Astrocyte (in vitro differentiated cells and primary cell): ENCODE results near the gene TRIAP1. TPM values are rescaled to one million over a fixed set of nuclear protein-coding genes. Genes with fewer than 3 reads are reported as not detected.
A peak's percentile ranks its signal among the peaks of the same experiment; 100 is the strongest.

Source experiments
- DNase-seq: peaks from one replicate; pipeline ENCODE4 v3.0.0-alpha.2; 2010; ENCODE audit warnings: low read depth
- FAIRE-seq: peaks from 2 replicates; lab custom pipeline; 2011; peaks lifted over from hg19 to GRCh38; lab: Jason Lieb, UNC
- H2AFZ ChIP-seq: 2 replicates; pipeline ENCODE4 v1.6.0; 2012; ENCODE audit warnings: low read depth, low read length, inconsistent platforms
- H3K27ac ChIP-seq: 2 replicates; pipeline ENCODE4 v1.5.1; 2011; ENCODE audit warnings: low read depth, low read length, inconsistent platforms
- H3K27me3 ChIP-seq: 2 replicates; pipeline ENCODE4 v1.6.0; 2011; ENCODE audit warnings: low read length, inconsistent platforms; ENCODE audit not compliant: insufficient read depth
- H3K36me3 ChIP-seq: 2 replicates; pipeline ENCODE4 v1.5.1; 2011; ENCODE audit warnings: low read length, inconsistent platforms; ENCODE audit not compliant: insufficient read depth
- H3K4me1 ChIP-seq: 2 replicates; pipeline ENCODE4 v1.5.1; 2011; ENCODE audit warnings: low read length, inconsistent platforms; ENCODE audit not compliant: insufficient read depth
- H3K4me2 ChIP-seq: 2 replicates; pipeline ENCODE4 v1.6.0; 2012; ENCODE audit warnings: low read length, inconsistent platforms
- H3K4me3 ChIP-seq: 2 replicates; pipeline ENCODE4 v1.5.1; 2011; ENCODE audit warnings: low read depth, mild to moderate bottlenecking, low read length, inconsistent platforms; ENCODE audit not compliant: insufficient read depth
- H3K79me2 ChIP-seq: 2 replicates; pipeline ENCODE4 v1.6.0; 2012; ENCODE audit warnings: mild to moderate bottlenecking, low read length, inconsistent platforms; ENCODE audit not compliant: insufficient read depth
- H3K9ac ChIP-seq: 2 replicates; pipeline ENCODE4 v1.6.0; 2012; ENCODE audit warnings: mild to moderate bottlenecking, low read length, inconsistent platforms
- H3K9me3 ChIP-seq: 2 replicates; pipeline ENCODE4 v1.5.1; 2012; ENCODE audit warnings: low read depth, mild to moderate bottlenecking, low read length, inconsistent platforms; ENCODE audit not compliant: insufficient read depth
- H4K20me1 ChIP-seq: 2 replicates; pipeline ENCODE4 v1.6.0; 2012; ENCODE audit warnings: low read length, inconsistent platforms; ENCODE audit not compliant: insufficient read depth
- H3K27ac Mint-ChIP-seq: one replicate; pipeline ENCODE4 v1.8.0; 2021; ENCODE audit warnings: mild to moderate bottlenecking, mixed read lengths; ENCODE audit not compliant: unreplicated experiment
- H3K27me3 Mint-ChIP-seq: one replicate; pipeline ENCODE4 v1.8.0; 2021; ENCODE audit warnings: low read depth, mixed read lengths; ENCODE audit not compliant: unreplicated experiment
- H3K36me3 Mint-ChIP-seq: one replicate; pipeline ENCODE4 v1.8.0; 2021; ENCODE audit warnings: low read depth, mixed read lengths; ENCODE audit not compliant: unreplicated experiment
- H3K4me1 Mint-ChIP-seq: one replicate; pipeline ENCODE4 v1.8.0; 2021; ENCODE audit warnings: low read depth, mixed read lengths; ENCODE audit not compliant: unreplicated experiment
- H3K4me3 Mint-ChIP-seq: one replicate; pipeline ENCODE4 v1.8.0; 2021; ENCODE audit warnings: mild to moderate bottlenecking, moderate library complexity, mixed read lengths; ENCODE audit not compliant: unreplicated experiment
- H3K9me3 Mint-ChIP-seq: one replicate; pipeline ENCODE4 v1.8.0; 2021; ENCODE audit warnings: mild to moderate bottlenecking, mixed read lengths; ENCODE audit not compliant: unreplicated experiment
- EZH2 ChIP-seq: IDR thresholded peaks from 2 replicates; pipeline ENCODE4 v1.6.1; 2012; ENCODE audit warnings: mild to moderate bottlenecking, low read length, inconsistent platforms; ENCODE audit not compliant: insufficient read depth
- total RNA-seq: library from RNA; stranded (reverse); gene quantifications from 2 replicates; pipeline ENCODE4 v1.2.1, GENCODE V29; 2021
- TF ChIP-seq, protein P1 (sequence below): IDR thresholded peaks from 2 replicates; pipeline ENCODE4 v1.5.1; 2011; ENCODE audit warnings: low read depth, mild to moderate bottlenecking, inconsistent platforms, low read length, moderate library complexity; ENCODE audit not compliant: insufficient read depth

The TRIAP1 gene
- total RNA-seq, 1 donor from 2014 or later = 54.0 TPM

GRCh38 chr12:120462099-120462640 lies 16.0 kb upstream of the TRIAP1 start:
- FAIRE-seq = no peak
- Histone ChIP-seq H3K79me2 (peaks cover 45% of the 10 kb centered on the region), H3K4me1 (peaks cover 4% of the 10 kb centered on the region), H2AFZ (no peak overlapping the region), H3K4me3 (no peak overlapping the region), H3K9me3 (no peaks in the 10 kb centered on the region), H3K9ac (peak overlapping the region; percentile 6), H3K4me2 (no peak overlapping the region), H3K27ac (no peak overlapping the region), H3K27me3 (no peaks in the 10 kb centered on the region), H4K20me1 (peaks cover 60% of the 10 kb centered on the region), H3K36me3 (peaks cover 64% of the 10 kb centered on the region)
- peaks cover 9% of the 10 kb centered on the region for H3K4me1 Mint-ChIP-seq
- H3K27ac Mint-ChIP-seq = no peak overlapping the region
- no peaks in the 10 kb centered on the region for H3K9me3 Mint-ChIP-seq
- DNase-seq = no peak
- TF ChIP-seq, protein P1, sequence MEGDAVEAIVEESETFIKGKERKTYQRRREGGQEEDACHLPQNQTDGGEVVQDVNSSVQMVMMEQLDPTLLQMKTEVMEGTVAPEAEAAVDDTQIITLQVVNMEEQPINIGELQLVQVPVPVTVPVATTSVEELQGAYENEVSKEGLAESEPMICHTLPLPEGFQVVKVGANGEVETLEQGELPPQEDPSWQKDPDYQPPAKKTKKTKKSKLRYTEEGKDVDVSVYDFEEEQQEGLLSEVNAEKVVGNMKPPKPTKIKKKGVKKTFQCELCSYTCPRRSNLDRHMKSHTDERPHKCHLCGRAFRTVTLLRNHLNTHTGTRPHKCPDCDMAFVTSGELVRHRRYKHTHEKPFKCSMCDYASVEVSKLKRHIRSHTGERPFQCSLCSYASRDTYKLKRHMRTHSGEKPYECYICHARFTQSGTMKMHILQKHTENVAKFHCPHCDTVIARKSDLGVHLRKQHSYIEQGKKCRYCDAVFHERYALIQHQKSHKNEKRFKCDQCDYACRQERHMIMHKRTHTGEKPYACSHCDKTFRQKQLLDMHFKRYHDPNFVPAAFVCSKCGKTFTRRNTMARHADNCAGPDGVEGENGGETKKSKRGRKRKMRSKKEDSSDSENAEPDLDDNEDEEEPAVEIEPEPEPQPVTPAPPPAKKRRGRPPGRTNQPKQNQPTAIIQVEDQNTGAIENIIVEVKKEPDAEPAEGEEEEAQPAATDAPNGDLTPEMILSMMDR = no peak
- no peak for TF ChIP-seq EZH2
- H3K4me3 Mint-ChIP-seq = no peak overlapping the region
- H3K27me3 Mint-ChIP-seq = no peaks in the 10 kb centered on the region
- peaks cover 8% of the 10 kb centered on the region for H3K36me3 Mint-ChIP-seq

DNA sequence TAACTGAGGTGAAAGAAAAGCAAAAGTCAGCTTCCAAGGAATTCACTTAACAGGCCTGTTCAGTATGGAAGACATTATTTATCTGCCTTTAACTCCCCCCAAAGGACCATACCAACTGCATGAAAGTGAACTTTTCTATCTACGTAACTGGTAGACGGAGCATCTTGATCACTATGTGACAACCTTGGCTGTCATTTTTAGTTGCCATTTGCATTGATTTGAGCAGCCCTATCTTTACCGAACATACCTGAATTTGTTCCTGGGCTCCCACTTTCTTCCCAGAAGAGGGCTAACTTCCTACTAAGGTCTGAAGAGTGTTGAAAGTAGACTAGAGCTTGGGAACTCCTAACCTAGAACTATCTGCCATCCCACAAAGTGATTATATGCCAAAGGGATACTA lies 14.0 kb upstream of the TRIAP1 start:
- H3K9me3 ChIP-seq = no peaks in the 10 kb centered on the region
- TF ChIP-seq, protein P1 = no peak
- no peak for TF ChIP-seq EZH2
- no peaks in the 10 kb centered on the region for H3K9me3 Mint-ChIP-seq
- H4K20me1 ChIP-seq = peaks cover 45% of the 10 kb centered on the region
- no peaks in the 10 kb centered on the region for H3K27me3 Mint-ChIP-seq
- DNase-seq = no peak
- no peak for FAIRE-seq
- no peak overlapping the region for H3K4me3 Mint-ChIP-seq
- peaks cover 7% of the 10 kb centered on the region for H3K36me3 Mint-ChIP-seq
- no peak overlapping the region for H3K27ac Mint-ChIP-seq
- peaks cover 3% of the 10 kb centered on the region for H3K4me1 Mint-ChIP-seq
- peaks cover 32% of the 10 kb centered on the region for H3K79me2 ChIP-seq
- no peak overlapping the region for H3K27ac ChIP-seq
- H3K9ac ChIP-seq = no peak overlapping the region
- H3K27me3 ChIP-seq = no peaks in the 10 kb centered on the region
- no peak overlapping the region for H3K4me3 ChIP-seq
- H3K4me1 ChIP-seq = no peaks in the 10 kb centered on the region
- H3K36me3 ChIP-seq = peaks cover 61% of the 10 kb centered on the region
- no peak overlapping the region for H3K4me2 ChIP-seq
- no peak overlapping the region for H2AFZ ChIP-seq

DNA sequence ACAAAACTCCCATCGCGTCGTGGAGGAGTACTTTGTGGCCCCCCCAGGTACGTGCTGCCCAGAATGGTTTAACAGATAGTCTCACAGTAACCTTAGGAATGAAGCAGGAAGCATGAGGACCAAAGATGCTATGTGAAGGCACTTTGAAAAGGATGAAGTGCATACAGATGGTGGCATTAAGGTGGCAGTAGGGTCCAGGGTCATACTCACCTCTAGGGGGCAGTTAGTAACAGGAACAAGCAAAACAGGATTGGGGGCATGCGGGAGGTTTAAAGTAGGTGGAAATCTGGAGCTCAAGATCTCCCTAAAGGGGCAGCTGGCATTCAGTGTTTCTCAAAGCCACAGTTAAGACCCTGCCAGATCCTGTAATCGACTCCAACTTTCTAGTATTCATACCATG lies 10.9 kb upstream of the TRIAP1 start:
- peaks cover 4% of the 10 kb centered on the region for H3K36me3 Mint-ChIP-seq
- H4K20me1 ChIP-seq = peaks cover 35% of the 10 kb centered on the region
- H3K9me3 ChIP-seq = no peaks in the 10 kb centered on the region
- no peaks in the 10 kb centered on the region for H3K4me1 ChIP-seq
- TF ChIP-seq EZH2 = no peak
- TF ChIP-seq, protein P1 = peak; percentile 27
- H3K4me2 ChIP-seq = no peak overlapping the region
- peaks cover 31% of the 10 kb centered on the region for H3K36me3 ChIP-seq
- no peak overlapping the region for H3K27ac ChIP-seq
- no peaks in the 10 kb centered on the region for H3K9me3 Mint-ChIP-seq
- H3K4me3 Mint-ChIP-seq = no peak overlapping the region
- no peaks in the 10 kb centered on the region for H3K27me3 Mint-ChIP-seq
- no peak for DNase-seq
- no peaks in the 10 kb centered on the region for H3K27me3 ChIP-seq
- no peak overlapping the region for H3K27ac Mint-ChIP-seq
- H2AFZ ChIP-seq = no peak overlapping the region
- no peak for FAIRE-seq
- no peaks in the 10 kb centered on the region for H3K4me1 Mint-ChIP-seq
- peaks cover 23% of the 10 kb centered on the region for H3K79me2 ChIP-seq
- no peak overlapping the region for H3K9ac ChIP-seq
- no peak overlapping the region for H3K4me3 ChIP-seq
